ENCODE data around the gene EEF1A2.

The EEF1A2 gene

GRCh38 chr20:63502671-63503172, 3.8 kb upstream of the EEF1A2 start:
- Mint-ChIP-seq H3K9me3 (peaks cover 3% of the 10 kb centered on the region), H3K36me3 (ENCODE audit: low read depth) (no peaks in the 10 kb centered on the region), H3K27ac (no peak overlapping the region), H3K4me1 (ENCODE audit: low read depth) (peaks cover 1% of the 10 kb centered on the region), H3K27me3 (ENCODE audit: low read depth) (peaks cover 17% of the 10 kb centered on the region), H3K4me3 (no peak overlapping the region)
- DNase-seq (ENCODE audit: low spot score) = no peak

GRCh38 chr20:63501818-63502670, 3.2 kb upstream of the EEF1A2 start:
- no peak for DNase-seq (ENCODE audit: low spot score)
- Mint-ChIP-seq H3K9me3 (peaks cover 3% of the 10 kb centered on the region), H3K4me3 (no peak overlapping the region), H3K36me3 (ENCODE audit: low read depth) (no peaks in the 10 kb centered on the region), H3K27me3 (ENCODE audit: low read depth) (peaks cover 21% of the 10 kb centered on the region), H3K27ac (no peak overlapping the region), H3K4me1 (ENCODE audit: low read depth) (peaks cover 1% of the 10 kb centered on the region)

GRCh38 chr20:63500902-63501817, 2.3 kb upstream of the EEF1A2 start:
- Mint-ChIP-seq H3K27ac (no peak overlapping the region), H3K36me3 (ENCODE audit: low read depth) (no peaks in the 10 kb centered on the region), H3K9me3 (peaks cover 3% of the 10 kb centered on the region), H3K27me3 (ENCODE audit: low read depth) (peaks cover 30% of the 10 kb centered on the region), H3K4me3 (no peak overlapping the region), H3K4me1 (ENCODE audit: low read depth) (no peaks in the 10 kb centered on the region)
- DNase-seq (ENCODE audit: low spot score) = no peak

- H3K27me3 Mint-ChIP-seq (ENCODE audit: low read depth) = peaks cover 31% of the 10 kb centered on the region
- no peak overlapping the region for H3K4me3 Mint-ChIP-seq
- H3K36me3 Mint-ChIP-seq (ENCODE audit: low read depth) = no peaks in the 10 kb centered on the region
- H3K4me1 Mint-ChIP-seq (ENCODE audit: low read depth) = no peaks in the 10 kb centered on the region
- no peak for DNase-seq (ENCODE audit: low spot score)
- no peak overlapping the region for H3K27ac Mint-ChIP-seq
- H3K9me3 Mint-ChIP-seq = peaks cover 3% of the 10 kb centered on the region
Observed at GRCh38 chr20:63500151-63500901, 1.4 kb upstream of the EEF1A2 start.

GRCh38 chr20:63499338-63499969, 571 bp upstream of the EEF1A2 start:
- peaks cover 3% of the 10 kb centered on the region for H3K9me3 Mint-ChIP-seq

GRCh38 chr20:63497946-63498935, 642 bp downstream of the EEF1A2 start:
- no peaks in the 10 kb centered on the region for H3K36me3 Mint-ChIP-seq (ENCODE audit: low read depth)
- H3K9me3 Mint-ChIP-seq = no peaks in the 10 kb centered on the region
- H3K4me1 Mint-ChIP-seq (ENCODE audit: low read depth) = no peaks in the 10 kb centered on the region
- H3K4me3 Mint-ChIP-seq = no peak overlapping the region
- H3K27ac Mint-ChIP-seq = no peak overlapping the region
- H3K27me3 Mint-ChIP-seq (ENCODE audit: low read depth) = peaks cover 25% of the 10 kb centered on the region
- no peak for DNase-seq (ENCODE audit: low spot score)

More at GRCh38 chr20:63499338-63499969, 571 bp upstream of the EEF1A2 start:
- Mint-ChIP-seq H3K4me1 (ENCODE audit: low read depth) (no peaks in the 10 kb centered on the region), H3K27ac (no peak overlapping the region), H3K27me3 (ENCODE audit: low read depth) (peaks cover 28% of the 10 kb centered on the region), H3K36me3 (ENCODE audit: low read depth) (no peaks in the 10 kb centered on the region), H3K4me3 (no peak overlapping the region)
- DNase-seq (ENCODE audit: low spot score) = no peak

- Mint-ChIP-seq H3K27ac (no peak overlapping the region), H3K27me3 (ENCODE audit: low read depth) (peaks cover 25% of the 10 kb centered on the region), H3K36me3 (ENCODE audit: low read depth) (no peaks in the 10 kb centered on the region), H3K9me3 (no peaks in the 10 kb centered on the region), H3K4me3 (peak overlapping the region; percentile 12), H3K4me1 (ENCODE audit: low read depth) (no peaks in the 10 kb centered on the region)
- no peak for DNase-seq (ENCODE audit: low spot score)
Observed at GRCh38 chr20:63497138-63497945, 1.5 kb downstream of the EEF1A2 start.

- peak overlapping the region; percentile 12 for H3K4me3 Mint-ChIP-seq
- DNase-seq (ENCODE audit: low spot score) = no peak
- H3K9me3 Mint-ChIP-seq = no peaks in the 10 kb centered on the region
- no peak overlapping the region for H3K27ac Mint-ChIP-seq
- peaks cover 25% of the 10 kb centered on the region for H3K27me3 Mint-ChIP-seq (ENCODE audit: low read depth)
- H3K4me1 Mint-ChIP-seq (ENCODE audit: low read depth) = no peaks in the 10 kb centered on the region
- H3K36me3 Mint-ChIP-seq (ENCODE audit: low read depth) = no peaks in the 10 kb centered on the region
Observed at GRCh38 chr20:63496596-63497120, 2.2 kb downstream of the EEF1A2 start.

- Mint-ChIP-seq H3K36me3 (ENCODE audit: low read depth) (no peaks in the 10 kb centered on the region), H3K4me3 (peak overlapping the region; percentile 56), H3K27me3 (ENCODE audit: low read depth) (peaks cover 23% of the 10 kb centered on the region), H3K4me1 (ENCODE audit: low read depth) (no peaks in the 10 kb centered on the region), H3K9me3 (no peaks in the 10 kb centered on the region), H3K27ac (no peak overlapping the region)
- DNase-seq (ENCODE audit: low spot score) = peak; percentile 51
Observed at GRCh38 chr20:63495741-63496595, 2.9 kb downstream of the EEF1A2 start.

GRCh38 chr20:63495167-63495720, 3.6 kb downstream of the EEF1A2 start:
- H3K27ac Mint-ChIP-seq = no peak overlapping the region
- H3K36me3 Mint-ChIP-seq (ENCODE audit: low read depth) = no peaks in the 10 kb centered on the region
- no peak for DNase-seq (ENCODE audit: low spot score)
- no peak overlapping the region for H3K4me3 Mint-ChIP-seq
- H3K27me3 Mint-ChIP-seq (ENCODE audit: low read depth) = peaks cover 18% of the 10 kb centered on the region
- no peaks in the 10 kb centered on the region for H3K4me1 Mint-ChIP-seq (ENCODE audit: low read depth)
- no peaks in the 10 kb centered on the region for H3K9me3 Mint-ChIP-seq
